ENCODE results near the gene LHX2. TPM values are rescaled to one million over a fixed set of nuclear protein-coding genes. Genes with fewer than 3 reads are reported as not detected.

Gene LHX2, protein sequence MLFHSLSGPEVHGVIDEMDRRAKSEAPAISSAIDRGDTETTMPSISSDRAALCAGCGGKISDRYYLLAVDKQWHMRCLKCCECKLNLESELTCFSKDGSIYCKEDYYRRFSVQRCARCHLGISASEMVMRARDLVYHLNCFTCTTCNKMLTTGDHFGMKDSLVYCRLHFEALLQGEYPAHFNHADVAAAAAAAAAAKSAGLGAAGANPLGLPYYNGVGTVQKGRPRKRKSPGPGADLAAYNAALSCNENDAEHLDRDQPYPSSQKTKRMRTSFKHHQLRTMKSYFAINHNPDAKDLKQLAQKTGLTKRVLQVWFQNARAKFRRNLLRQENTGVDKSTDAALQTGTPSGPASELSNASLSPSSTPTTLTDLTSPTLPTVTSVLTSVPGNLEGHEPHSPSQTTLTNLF
- 3.5 to 4.9 TPM (median 4.7 TPM) in 5 replicates for total RNA-seq (2022; extraction: Qiagen RNA extraction)

DNA sequence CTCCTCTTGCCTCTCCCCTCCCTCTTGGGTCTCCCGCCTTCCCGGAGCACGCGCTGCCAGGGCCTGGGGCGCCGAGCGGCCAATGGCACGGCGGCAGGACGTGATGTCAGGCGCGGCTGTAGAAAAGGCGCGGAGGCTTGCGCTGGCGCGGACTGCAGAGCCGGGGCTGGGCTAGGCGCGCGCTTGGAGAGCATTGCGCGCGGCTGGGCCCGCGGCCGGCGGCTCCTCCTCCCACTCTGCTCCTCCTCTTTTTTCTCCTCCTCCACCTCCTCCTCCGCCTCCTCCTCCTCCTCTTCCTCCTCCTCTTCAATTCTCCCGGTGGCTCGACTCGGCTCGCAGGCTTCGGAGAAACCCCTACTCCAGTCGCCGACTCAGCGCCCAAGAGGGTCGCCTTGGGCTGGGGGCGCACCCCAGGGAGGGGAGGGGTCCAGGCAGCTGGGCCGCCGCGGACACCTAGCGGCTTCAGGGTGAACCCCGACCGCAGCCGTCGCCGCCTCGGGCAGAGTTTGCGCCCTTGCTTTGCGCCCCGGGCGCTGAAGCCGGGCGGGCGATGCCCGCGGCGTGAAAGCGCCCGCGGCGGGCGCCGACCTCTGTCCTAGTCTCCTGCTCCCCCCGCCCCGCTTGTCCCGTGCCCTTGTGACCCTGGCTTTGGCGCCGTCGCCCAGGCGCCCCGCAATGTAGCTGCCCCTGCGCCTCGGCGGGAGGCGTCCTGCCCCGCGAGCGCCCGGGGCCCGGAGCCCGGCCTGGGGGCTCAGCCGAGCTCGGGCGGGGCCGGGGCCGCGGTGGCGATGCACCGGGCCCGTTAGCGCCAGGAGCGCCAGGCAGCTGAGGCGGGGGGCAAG is at the start of gene LHX2:
TSS of gene LHX2 (plus strand) at position 309 of the 842 bp plus-strand sequence. CDS start 581 bp downstream, outside the sequence.

Other genes with a start within 250 kb of the LHX2 start
- gene DENND1A, start 81.6 kb upstream of the LHX2 start, total RNA-seq (2022; extraction: Qiagen RNA extraction) = 9.4 to 11.8 TPM (median 10.6 TPM) in 5 replicates
- gene NEK6, start 246.2 kb downstream of the LHX2 start, total RNA-seq (2022; extraction: Qiagen RNA extraction) = 54.7 to 71.7 TPM (median 67.6 TPM) in 5 replicates

All from A549 treated with Hydrocortisone at 1 μM for 4 hours (cell line).